Gastroesophageal sphincter (tissue), 3 donors: ENCODE measurements around the gene ANO10.

Experiments used
- CTCF ChIP-seq, 4 experiments: fragments of 200-600 bp in 2 of 4; fragments of 450-650 bp in 2 of 4; sonication (generic) in 1 of 4; IDR thresholded peaks; one replicate each; pipeline ENCODE4 v1.5.1; 2017 to 2019; ENCODE audit warnings: antibody characterized with exemption in 4 of 4, mild to moderate bottlenecking in 2 of 4, moderate library complexity in 2 of 4
- POLR2A ChIP-seq, 2 donors: fragments of 450-650 bp; IDR thresholded peaks; one replicate each; pipeline ENCODE4 v1.6.1; 2017; ENCODE audit warnings: antibody characterized with exemption in 2 of 2, mild to moderate bottlenecking in 2 of 2, moderate library complexity in 1 of 2
- POLR2AphosphoS5 ChIP-seq: sonication (generic); formaldehyde crosslinking; IDR thresholded peaks from one replicate; pipeline ENCODE4 v1.6.1; 2017; ENCODE audit warnings: antibody characterized with exemption

GRCh38 chr3:43540624-43541023 is 81.2 kb downstream of the ANO10 start:
- TF ChIP-seq CTCF (IDR thresholded peaks at IDR 0.05): no peak
- no peak for TF ChIP-seq POLR2A (IDR thresholded peaks at IDR 0.05)
- no peak for TF ChIP-seq POLR2AphosphoS5
